ENCODE results near the gene OTOGL.
A peak's percentile ranks its signal among the peaks of the same experiment; 100 is the strongest.

Gene OTOGL

DNA sequence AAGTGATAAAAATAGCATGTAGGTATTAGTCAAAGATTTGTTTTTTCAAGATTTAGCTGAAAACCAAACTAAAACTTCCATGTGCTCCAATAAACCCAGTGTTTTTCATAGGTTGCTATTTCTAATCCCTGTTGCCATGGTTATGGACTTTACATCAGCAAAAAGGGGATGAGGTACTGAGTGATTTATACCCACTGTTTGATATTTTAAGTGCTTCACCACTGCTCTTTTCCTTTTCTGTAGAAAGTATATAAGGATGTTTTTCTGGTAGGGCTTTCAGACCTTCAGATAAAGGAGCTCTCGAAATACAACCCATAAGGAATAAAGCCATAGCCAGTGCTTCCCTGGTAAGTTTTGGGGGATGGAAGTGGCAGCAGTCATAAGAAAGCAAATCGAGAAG is at the start of gene OTOGL:
OTOGL (plus strand) TSS at position 279 of the 400 bp plus-strand sequence. CDS start 109,895 bp downstream, outside the sequence.
- DNase-seq = no peak

- no peak for DNase-seq
Observed at GRCh38 chr12:80050236-80050635, 49.1 kb upstream of the OTOGL start.

- DNase-seq = no peak
Observed at GRCh38 chr12:80053051-80053790, 46.1 kb upstream of the OTOGL start.

GRCh38 chr12:80056232-80056631 is 43.1 kb upstream of the OTOGL start:
- DNase-seq = no peak

DNA sequence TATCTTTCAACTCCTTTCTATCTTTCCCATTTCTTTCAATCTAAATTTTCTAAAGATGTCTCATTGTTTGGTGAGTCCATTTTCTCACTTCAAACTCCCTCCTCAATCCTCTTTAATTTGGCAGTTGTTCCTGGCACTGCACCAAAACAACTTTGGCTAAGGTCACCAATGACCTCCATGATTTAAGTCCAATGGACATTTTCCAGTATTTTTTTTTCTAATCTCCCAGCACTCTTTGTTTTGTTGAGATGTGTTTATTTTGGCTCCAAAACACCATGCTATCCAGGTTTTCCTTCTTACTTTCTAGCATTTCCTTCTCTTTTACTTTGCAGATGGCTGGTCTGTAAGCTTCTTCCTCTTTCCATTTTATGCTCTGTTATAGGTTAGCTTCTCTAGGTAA is 42.5 kb upstream of the OTOGL start:
- DNase-seq = no peak

DNA sequence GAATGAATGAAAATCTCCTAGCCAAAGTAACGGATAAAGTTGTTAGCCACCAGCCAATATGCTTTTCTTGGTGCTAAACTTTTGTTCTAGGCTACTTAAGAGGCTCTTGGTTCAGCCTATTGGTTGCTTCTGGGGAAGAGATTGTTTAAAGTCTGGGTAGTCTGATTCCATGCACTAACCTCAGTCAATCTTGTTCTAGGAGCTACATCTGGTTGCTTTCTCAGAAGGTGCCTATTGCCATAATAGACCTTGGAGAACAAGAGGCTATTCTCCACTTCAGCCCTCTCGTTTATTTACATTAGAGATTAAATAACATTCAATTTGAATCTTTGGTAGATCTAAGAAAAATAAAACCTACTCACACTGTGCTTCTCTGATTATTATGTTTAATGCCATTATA is 40.8 kb upstream of the OTOGL start:
- no peak for DNase-seq

DNA sequence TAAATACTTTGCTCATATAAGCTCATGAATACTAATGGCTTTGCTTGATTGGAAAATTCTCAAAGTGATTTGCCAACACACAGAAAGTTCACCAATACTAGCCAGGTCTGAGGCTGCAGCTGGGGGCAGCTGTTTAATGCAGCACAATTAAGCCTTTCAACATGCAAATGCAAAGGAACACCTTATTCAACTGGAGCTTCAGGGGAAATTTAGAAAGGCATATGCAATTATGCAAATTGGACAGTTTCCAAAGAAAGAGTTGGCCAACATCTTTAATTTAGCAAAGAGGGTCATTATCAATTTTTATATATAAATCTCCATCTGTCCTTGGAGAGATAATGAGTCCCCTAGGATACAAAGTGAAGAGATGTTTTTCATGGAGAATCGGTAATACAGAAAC is 40.2 kb upstream of the OTOGL start:
- no peak for DNase-seq

GRCh38 chr12:80059875-80060274 is 39.5 kb upstream of the OTOGL start:
- no peak for DNase-seq

- no peak for DNase-seq
Observed at GRCh38 chr12:80064269-80064668, 35.1 kb upstream of the OTOGL start.

GRCh38 chr12:80064951-80065350 is 34.4 kb upstream of the OTOGL start:
- no peak for DNase-seq

DNA sequence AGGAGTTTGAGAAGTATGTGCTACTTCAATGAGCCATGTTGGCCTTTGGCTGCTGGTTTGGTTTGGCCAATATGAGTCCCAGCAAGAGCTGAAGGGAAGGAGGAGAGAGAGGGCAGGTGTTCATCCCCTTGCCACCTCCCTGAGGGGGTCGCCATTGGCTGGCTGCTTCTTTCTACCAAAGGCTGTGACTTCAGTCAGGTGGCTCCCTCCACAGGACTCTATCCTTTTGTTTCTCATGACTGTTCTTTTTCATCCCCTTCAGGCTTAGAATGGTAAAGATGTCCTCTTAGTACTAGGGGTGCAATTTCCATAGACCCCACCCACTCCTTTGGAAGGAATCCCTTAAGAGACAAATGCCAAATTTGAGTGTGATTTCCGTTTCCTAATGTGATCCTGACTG is 31.2 kb upstream of the OTOGL start:
- peak; percentile 16 for DNase-seq

GRCh38 chr12:80083892-80084614 is 15.3 kb upstream of the OTOGL start:
- DNase-seq = peak; percentile 31

GRCh38 chr12:80086025-80086424 is 13.3 kb upstream of the OTOGL start:
- DNase-seq = no peak

DNA sequence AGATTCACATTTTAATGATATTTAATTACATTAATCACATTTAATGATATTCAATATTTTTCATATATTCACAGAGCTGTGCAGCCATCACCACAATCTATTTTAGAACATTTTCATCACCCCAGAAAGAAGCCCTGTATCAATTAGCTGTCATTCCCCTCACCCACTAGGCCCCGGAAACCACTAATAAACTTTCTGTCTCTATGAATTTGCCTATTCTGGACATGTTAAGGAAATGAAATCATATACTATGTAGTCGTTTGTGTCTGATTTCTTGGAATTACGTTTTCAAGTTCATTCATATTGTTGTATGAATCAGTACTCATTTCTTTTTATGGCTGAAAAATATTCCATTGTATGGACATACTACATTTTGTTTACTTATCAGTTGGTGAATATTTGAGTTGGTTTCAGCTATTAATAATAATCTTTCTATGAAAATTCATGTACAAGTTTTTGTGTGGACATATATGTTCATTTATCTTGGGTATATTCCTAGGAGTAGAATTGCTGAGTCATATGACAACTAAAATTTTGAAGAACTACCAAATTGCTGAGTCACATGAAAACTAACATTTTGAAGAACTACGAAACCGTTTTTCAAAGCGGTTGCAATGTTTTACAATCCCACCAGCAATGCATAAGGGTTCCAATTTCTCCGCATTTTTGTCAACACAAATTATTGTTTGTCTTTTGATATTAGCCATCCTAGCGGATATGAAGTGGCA is 11.7 kb upstream of the OTOGL start:
- DNase-seq = no peak

DNA sequence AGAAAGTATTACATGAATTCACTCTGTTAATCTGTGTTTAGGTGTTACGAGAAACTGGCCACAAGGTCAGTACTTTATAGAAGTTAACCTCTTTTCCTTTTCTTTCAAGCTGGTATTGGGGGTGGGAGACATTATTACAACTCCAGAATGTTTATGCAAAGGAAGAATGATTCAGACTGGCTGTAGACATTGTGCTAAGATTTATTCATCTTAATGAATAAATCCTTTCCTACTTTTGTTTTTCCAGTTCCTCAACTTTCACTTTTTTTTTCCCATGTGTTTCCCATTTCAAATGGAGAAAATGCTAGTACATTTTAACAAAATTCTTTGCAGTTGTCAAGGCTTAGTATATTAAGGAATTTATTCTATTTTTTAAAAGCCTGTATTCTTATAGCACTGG is 1.3 kb downstream of the OTOGL start:
- DNase-seq = no peak

- DNase-seq = no peak
Observed at GRCh38 chr12:80101126-80101525, 1.8 kb downstream of the OTOGL start.

GRCh38 chr12:80107221-80107620 is 7.9 kb downstream of the OTOGL start:
- DNase-seq = no peak

- no peak for DNase-seq
Observed at GRCh38 chr12:80116735-80117134, 17.4 kb downstream of the OTOGL start.

DNA sequence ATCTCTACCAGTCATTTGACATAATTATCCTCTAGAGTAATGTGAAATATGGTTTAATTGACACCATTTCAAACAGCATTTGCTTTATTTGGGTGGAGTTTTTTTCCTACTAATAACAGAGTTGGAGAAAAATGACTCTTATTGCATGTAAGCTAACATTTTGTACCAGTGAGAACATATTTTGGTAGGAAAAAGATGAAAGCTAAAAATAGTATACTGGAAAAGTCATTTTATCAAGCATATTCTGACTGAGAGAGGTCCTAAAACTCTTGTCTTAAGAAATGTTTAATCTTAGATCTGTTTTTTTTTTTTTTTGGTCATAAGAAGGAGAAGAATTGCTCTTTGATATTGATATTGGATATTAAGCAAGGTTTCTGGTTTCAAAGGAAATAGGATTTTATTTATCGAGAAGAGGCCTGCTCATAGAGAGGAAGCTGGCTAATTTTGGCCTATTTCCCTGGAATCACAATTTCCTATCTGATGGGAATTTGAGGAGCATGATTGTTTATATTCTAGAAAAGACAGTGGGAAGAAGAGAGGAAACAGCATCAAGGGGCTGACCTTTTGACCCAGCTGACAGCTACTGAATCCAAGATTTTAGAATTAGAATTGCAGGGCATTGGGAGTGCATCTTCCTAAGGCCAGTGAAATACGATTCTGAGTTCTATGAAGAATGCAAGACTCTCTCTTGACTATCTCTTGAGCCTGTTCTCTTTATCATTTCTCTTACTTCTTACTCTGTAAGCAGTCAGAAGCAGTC is 19.4 kb downstream of the OTOGL start:
- DNase-seq = no peak

DNA sequence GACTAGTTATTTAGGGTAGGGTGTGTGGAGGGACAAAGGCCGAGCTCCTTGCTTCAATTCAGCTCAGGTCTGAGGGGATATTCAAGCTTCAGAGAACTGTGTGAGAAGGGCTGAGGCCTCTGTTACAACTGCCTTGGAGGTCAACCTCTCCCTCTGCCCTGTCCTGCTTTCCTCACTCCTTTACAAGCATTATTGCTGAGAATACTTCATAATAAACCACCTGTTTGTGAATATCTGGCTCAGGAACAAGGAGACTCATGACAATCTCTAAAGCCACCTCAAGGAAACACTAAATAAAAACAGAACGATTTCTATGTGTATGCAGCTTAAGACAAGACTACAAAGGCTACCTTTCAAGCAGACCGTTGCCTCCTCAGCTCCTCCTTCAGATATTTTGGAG is 21.7 kb downstream of the OTOGL start:
- DNase-seq = no peak

- no peak for DNase-seq
Observed at GRCh38 chr12:80121661-80122060, 22.3 kb downstream of the OTOGL start.

DNA sequence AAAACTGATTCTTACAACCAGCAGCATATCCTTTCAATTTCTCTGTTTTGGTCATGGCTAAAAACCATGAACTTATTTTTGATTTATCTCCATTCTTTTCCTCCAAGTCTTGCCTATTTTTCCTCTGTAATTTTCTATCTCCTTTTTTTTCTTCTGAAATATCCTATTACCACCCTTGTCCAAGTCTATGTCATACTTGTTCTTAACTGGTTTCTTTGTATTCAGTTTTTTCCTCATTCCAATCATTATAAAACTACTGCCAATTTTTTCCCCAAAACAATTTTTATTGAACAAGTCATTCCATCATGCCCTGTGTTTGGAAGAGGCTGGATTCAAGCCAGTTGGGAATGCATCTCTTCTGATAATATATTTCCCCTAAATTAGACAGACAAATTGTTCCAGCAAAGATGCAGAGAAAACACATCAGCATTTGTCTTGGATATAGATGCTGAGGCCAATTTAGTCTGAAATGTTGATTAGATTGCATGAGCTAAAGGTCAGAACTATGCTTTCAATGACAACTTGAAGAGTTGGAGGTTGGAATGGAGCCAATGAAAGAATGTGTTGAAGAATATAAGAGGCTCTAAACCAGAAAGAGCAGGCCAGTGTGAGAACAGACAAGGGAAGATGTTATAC is 30.7 kb downstream of the OTOGL start:
- no peak for DNase-seq

- no peak for DNase-seq
Observed at GRCh38 chr12:80135624-80136023, 36.3 kb downstream of the OTOGL start.
